ENCODE measurements around the gene ECI1.

ECI1 gene

GRCh38 chr16:2190002-2190658 lies 61.3 kb downstream of the ECI1 start:
- in situ Hi-C loops (cut with MboI; ENCODE audit: low sequenced_read_pairs) = no loop called here
- peaks cover 6% of the 10 kb centered on the region for H3K4me1 ChIP-seq
- no peak overlapping the region for H3K4me3 ChIP-seq
- H3K9me3 ChIP-seq = no peaks in the 10 kb centered on the region
- no peaks in the 10 kb centered on the region for H3K36me3 ChIP-seq (replicated peaks)
- H3K27me3 ChIP-seq (ENCODE audit: low read depth) = no peaks in the 10 kb centered on the region
- DNase-seq (ENCODE audit: low spot score in 2 of 2) = no peak

Data from HAP-1 (cell line).